Stimulated activated effector memory CD8-positive, alpha-beta T cell treated with anti-CD3 and anti-CD28 coated beads, Interleukin-12 subunit alpha, Interleukin-12 subunit beta, amount 100 ng/mL, for 72 hours (primary cell): ENCODE measurements around the gene POLR3GL.

Experiments
- ATAC-seq: fragments of 150-1000 bp; cut with Tn5 transposase; 2 replicates; pipeline ENCODE4 v1.10.0; 2021
- DNase-seq, 2 donors: peaks; one replicate each; pipeline ENCODE4 v3.0.0; 2021 to 2022; ENCODE audit warnings: low spot score in 2 of 2
- H3K27ac Mint-ChIP-seq: one replicate; pipeline ENCODE4 v1.8.0; 2022; ENCODE audit warnings: mild to moderate bottlenecking, mixed read lengths
- H3K36me3 Mint-ChIP-seq: one replicate; pipeline ENCODE4 v1.8.0; 2022; ENCODE audit warnings: mild to moderate bottlenecking, mixed read lengths
- H3K4me1 Mint-ChIP-seq: one replicate; pipeline ENCODE4 v1.8.0; 2022; ENCODE audit warnings: mixed read lengths
- H3K4me3 Mint-ChIP-seq: one replicate; pipeline ENCODE4 v1.8.0; 2022; ENCODE audit warnings: mild to moderate bottlenecking, mixed read lengths
- H3K9me3 Mint-ChIP-seq: one replicate; pipeline ENCODE4 v1.8.0; 2022; ENCODE audit warnings: mixed read lengths

The POLR3GL gene

DNA sequence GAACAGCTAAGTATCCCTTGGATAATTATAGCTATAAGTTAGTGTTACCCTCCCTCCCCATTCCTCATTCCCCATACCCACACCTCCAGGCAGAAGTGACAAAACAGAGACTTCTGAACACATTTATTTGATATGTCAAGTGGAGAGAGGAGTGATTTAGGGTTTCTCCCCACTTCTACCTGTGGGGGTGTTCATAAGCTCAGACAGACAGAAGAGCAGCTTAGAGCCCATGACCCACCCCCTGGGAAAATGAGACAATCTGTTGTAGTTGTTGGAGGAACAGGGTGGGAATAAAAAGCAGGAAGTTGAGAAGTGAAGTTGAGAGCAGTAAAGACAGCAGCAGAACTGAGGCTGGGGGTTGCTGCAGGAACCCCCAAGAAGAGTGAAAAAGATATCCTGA, 5.2 kb upstream of the POLR3GL start:
- H3K36me3 Mint-ChIP-seq, result peaks cover 18% of the 10 kb centered on the region
- DNase-seq, result no peak
- H3K27ac Mint-ChIP-seq, result no peak overlapping the region
- peaks cover 86% of the 10 kb centered on the region for H3K4me1 Mint-ChIP-seq
- ATAC-seq, result no peak
- peak overlapping the region; percentile 75 for H3K4me3 Mint-ChIP-seq
- no peaks in the 10 kb centered on the region for H3K9me3 Mint-ChIP-seq

DNA sequence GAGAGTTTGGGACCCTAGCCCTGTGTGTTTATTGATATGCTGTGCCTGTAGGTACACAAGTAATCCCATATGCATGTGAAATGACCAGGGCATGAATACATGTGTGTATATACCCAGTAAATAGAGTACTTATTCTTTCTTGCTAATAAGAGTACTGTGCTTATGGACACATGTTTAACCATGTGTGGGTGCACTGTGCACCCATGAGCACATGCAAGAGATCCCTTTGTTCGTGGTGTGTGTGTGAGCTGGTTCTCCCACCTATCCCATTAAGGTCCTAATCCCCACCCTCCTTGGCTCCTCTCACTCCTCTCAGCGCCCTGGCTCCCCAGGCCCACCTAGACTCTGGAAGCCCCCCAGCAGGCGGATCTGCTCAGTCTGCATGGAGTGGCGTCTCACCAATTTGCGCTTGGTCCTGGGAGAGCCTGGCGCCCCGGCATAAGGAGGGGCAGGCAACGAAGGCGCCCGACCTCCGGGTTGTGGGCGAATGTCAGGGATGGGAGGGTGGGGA, 4.5 kb upstream of the POLR3GL start:
- DNase-seq (no peak), ATAC-seq (no peak)
- Mint-ChIP-seq H3K36me3 (peaks cover 20% of the 10 kb centered on the region), H3K9me3 (no peaks in the 10 kb centered on the region), H3K4me1 (peaks cover 82% of the 10 kb centered on the region), H3K4me3 (peak overlapping the region; percentile 75), H3K27ac (peak overlapping the region; percentile 88)

DNA sequence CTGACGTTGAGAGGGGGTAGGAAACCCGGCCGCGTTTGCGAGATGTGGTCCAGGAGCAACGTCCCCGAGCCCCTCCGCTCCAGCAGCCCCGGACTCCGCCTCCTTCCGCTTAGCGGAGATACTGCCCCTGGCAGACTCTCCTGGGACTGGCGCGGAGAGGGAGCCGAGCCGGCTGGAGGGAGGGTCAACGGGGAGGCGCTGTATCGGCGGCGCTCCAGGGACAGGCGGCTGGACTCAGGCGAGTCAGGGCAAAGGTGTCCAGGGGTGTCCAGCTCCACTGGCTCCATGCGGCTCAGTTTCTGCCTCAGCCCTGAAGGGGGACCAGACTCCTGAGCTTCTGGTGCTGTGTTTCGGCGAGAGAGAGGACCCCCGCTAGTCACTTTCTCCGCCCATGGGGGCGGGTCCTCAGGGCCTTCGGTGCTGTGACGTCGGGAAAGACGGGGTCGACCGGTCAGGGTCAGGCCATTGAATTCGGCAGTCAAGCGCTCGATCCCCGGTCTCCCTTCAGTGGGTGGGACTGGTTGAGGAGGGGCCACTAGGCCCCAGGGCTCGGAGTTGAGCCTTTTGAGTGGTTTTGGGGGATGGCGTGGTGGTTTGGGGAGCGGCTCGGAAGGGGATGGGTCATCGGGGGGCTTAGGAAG, 3.9 kb upstream of the POLR3GL start:
- peaks cover 81% of the 10 kb centered on the region for H3K4me1 Mint-ChIP-seq
- H3K9me3 Mint-ChIP-seq, result no peaks in the 10 kb centered on the region
- peaks cover 20% of the 10 kb centered on the region for H3K36me3 Mint-ChIP-seq
- peak overlapping the region; percentile 88 for H3K27ac Mint-ChIP-seq
- ATAC-seq (no peak), DNase-seq (peak; percentile 27 to 78)
- H3K4me3 Mint-ChIP-seq, result peak overlapping the region; percentile 75

DNA sequence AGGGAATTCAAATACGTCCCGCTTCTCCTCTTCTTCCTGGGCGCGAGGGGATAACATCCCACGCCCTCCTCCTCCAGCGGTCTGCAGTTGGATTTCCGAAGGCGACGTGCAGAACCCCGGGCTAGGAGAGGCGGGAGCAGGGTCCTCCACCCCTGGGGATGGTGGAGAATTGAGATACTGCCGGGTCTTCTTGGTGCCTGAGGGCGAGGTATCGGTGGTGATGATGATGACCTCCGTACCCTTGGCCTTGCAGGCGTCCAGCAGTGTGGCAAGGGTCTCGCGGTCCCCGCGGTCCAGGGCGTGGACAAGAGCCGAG, 3.4 kb upstream of the POLR3GL start:
- H3K4me1 Mint-ChIP-seq, result peaks cover 76% of the 10 kb centered on the region
- H3K9me3 Mint-ChIP-seq, result no peaks in the 10 kb centered on the region
- H3K27ac Mint-ChIP-seq, result peak overlapping the region; percentile 88
- peaks cover 20% of the 10 kb centered on the region for H3K36me3 Mint-ChIP-seq
- no peak for ATAC-seq
- peak overlapping the region; percentile 75 for H3K4me3 Mint-ChIP-seq
- no peak for DNase-seq

DNA sequence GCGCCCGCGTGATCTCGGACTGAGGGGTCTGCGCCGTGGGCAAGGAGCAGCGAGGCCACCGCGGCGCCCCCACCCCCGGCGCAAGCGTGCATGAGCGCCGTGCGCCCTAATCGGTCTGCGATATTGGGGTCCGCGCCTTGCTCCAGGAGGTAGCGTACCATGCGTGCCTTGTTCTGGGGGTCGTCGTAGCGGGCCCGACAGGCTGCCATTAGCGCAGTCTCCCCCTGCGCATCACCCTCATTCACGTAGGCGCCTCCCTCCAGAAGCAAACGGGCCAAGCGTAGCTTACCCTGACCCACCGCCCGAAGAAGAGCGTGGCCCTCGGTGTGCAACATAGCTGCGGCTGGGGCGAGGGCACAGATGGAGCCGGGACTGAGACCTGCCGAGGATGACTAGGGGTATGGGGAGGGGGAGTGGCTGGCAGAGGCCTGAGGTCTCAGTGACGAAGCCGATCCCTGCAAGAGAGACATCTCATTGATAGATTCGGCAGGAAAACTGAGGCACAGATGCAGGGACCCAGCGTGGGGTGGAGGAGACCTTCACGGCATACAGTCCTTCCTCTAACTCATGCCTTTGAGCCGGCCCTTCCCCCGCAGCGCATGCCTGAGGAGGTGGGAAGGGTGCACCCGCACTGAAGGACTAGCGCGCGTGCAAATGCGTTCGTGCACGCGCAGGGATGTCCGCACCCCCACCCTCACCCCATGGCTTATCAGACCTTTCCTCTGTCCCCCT, 2.9 kb upstream of the POLR3GL start:
- no peaks in the 10 kb centered on the region for H3K9me3 Mint-ChIP-seq
- H3K4me3 Mint-ChIP-seq, result peak overlapping the region; percentile 75
- peaks cover 20% of the 10 kb centered on the region for H3K36me3 Mint-ChIP-seq
- H3K4me1 Mint-ChIP-seq, result peaks cover 71% of the 10 kb centered on the region
- ATAC-seq (peak; percentile 1), DNase-seq (peak; percentile 40 to 75)
- H3K27ac Mint-ChIP-seq, result peak overlapping the region; percentile 88

DNA sequence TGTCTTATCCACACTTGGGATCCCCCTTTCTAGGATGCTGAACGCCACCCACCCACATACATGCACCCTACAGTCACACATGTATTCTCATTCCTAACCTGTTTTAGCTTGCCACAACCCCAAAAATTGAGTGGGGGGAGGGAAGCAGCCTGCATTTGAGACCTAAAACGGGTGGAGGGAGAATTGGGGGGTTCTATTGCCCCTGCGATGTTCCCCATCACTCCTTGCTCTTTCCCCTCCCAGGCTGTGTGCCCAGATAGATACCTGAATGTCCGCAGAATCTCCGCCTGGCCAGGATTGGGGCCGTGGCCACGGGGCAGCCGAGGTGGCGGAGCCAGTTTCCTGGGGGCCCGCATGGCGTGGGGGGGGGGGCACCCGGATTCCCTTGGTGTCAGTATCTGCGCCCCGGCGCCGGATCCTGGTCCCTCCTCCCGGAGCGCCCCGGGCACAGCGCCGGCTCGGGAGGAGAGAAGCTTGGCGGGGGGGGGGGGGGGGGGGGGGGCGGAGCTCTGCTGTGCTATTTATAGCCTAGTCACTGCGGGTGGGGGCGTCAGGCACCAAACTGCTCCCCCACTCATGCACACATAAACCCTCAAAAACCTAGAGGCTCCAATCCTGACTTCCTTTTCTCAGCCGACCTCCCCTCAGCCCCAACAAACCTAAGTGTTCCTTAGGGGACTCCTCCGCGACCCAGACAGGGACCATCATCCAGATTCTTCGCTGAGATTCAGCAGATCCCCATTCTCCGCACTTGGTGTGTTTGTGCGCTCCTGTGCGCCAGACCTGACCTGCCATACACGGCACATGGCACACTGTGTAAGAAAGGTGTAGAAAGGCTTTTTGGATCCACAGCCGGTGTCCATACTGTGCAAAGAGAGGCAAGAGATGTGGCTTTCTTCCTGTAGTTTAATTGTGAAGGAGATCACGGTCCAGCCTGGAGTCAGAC, 2.1 kb upstream of the POLR3GL start:
- peaks cover 20% of the 10 kb centered on the region for H3K36me3 Mint-ChIP-seq
- DNase-seq (peak in 1 of 2 donors; percentile 73), ATAC-seq (no peak)
- peak overlapping the region; percentile 75 for H3K4me3 Mint-ChIP-seq
- peaks cover 64% of the 10 kb centered on the region for H3K4me1 Mint-ChIP-seq
- no peaks in the 10 kb centered on the region for H3K9me3 Mint-ChIP-seq
- H3K27ac Mint-ChIP-seq, result peak overlapping the region; percentile 88

DNA sequence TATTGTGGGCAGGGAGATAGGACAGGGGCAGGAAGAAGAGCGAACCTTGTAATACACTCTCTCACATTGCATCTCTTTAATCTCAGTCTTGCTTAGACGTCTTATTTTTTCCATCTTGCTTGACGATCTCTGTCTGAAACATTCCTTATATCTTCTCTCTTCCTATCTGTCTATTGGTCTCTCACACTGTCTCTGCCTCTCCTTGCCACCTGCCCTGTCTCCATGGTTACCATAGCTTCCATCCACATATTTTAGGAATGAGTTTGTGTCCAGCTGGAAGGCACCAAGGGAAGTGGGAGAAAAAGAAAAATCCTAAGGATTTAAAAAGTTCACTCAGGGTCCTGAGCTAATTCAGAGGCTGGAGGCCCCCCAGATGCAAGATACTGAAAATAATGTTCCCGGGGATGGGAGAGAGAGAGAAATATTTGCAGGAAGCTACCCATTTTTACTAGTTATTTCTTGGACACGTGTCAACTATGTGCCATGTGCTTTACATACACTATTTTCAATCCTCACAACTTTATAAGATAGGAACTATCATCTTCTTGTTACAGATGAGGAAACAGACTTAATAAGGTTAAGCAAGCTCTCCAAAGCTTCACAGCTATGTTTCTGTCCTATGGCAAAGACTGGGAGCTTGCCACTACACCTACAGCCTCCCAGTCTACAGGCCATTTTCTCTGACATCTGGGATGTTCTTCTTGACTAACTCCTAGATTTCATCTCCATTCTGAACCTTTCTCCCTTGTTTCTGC, 1.0 kb upstream of the POLR3GL start:
- DNase-seq (no peak), ATAC-seq (no peak)
- Mint-ChIP-seq H3K27ac (peak overlapping the region; percentile 88), H3K36me3 (peaks cover 20% of the 10 kb centered on the region), H3K9me3 (no peaks in the 10 kb centered on the region), H3K4me3 (peak overlapping the region; percentile 75), H3K4me1 (peaks cover 58% of the 10 kb centered on the region)

DNA sequence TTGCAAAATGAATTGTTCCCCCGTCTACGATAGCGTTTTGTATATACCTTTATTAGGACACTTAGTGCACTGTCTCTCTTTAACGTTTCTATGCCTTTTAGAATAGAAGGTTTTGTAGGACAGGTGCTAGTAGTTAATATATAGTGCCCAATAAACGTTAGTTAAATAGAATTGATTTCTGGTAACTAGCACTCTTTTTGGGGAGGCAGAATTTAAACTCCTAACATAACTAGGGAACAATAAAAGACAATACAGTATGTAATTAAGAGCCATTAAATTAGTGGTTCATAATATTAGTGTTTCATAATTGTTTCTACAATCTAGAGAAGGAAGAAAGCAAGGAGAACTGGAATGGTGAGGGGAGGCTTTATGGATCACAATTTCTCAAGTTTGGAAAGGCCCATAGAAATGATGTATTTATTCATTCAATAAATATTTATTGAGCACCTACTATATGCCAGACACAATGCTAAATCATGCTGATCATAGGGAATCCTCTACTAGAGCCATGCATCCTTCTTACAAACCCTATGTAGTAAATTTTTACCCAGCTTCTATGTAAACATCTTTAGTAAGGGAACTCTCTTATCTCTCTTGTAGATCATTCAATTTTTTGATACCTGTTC, 742 bp downstream of the POLR3GL start:
- H3K27ac Mint-ChIP-seq, result peak overlapping the region; percentile 88
- H3K9me3 Mint-ChIP-seq, result no peaks in the 10 kb centered on the region
- no peak for ATAC-seq
- H3K36me3 Mint-ChIP-seq, result peaks cover 25% of the 10 kb centered on the region
- peaks cover 43% of the 10 kb centered on the region for H3K4me1 Mint-ChIP-seq
- H3K4me3 Mint-ChIP-seq, result peak overlapping the region; percentile 75
- no peak for DNase-seq

DNA sequence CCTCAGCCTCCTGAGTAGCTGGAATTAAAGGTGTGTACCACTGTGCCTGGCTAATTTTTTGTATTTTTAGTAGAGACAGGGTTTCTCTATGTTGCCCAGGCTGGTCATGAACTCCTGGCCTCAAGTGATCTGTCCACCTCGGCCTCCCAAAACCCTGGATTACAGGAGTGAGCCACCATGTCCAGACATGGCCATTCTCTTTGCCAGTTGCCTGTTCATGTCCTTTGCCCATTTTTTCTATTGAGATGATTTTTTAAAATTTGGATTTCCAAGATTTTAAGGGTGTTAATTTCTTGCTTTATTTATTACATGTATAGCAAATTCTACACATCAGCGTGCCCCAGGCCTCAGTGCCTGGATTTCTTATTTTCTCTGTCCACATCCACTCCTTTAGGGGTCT, 2.8 kb downstream of the POLR3GL start:
- no peak for DNase-seq
- H3K4me1 Mint-ChIP-seq, result peaks cover 31% of the 10 kb centered on the region

DNA sequence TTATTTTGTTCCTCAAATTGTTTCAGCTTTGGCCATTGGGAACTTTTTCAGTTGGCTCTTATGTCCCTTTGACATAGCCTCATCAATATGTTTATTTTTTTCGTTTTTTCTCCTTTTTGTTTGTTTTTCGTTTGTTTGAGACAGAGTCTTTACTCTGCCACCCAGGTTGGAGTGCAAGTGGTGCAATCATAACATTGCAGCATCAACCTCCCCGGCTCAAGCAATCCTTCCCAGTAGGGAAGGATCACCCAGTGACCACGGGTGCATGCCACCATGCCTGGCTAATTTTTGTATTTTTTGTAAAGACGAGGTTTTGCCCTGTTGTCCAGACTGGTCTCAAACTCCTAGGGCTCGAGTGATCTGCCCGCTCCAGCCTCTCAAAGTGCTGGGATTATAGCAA, 8.1 kb downstream of the POLR3GL start:
- DNase-seq (no peak), ATAC-seq (no peak)
- Mint-ChIP-seq H3K4me1 (peaks cover 5% of the 10 kb centered on the region), H3K4me3 (no peak overlapping the region), H3K9me3 (no peaks in the 10 kb centered on the region), H3K27ac (peak overlapping the region; percentile 17), H3K36me3 (peaks cover 13% of the 10 kb centered on the region)

More for the DNA sequence above, 2.8 kb downstream of the POLR3GL start:
- ATAC-seq, result no peak
- H3K36me3 Mint-ChIP-seq, result peaks cover 17% of the 10 kb centered on the region
- H3K27ac Mint-ChIP-seq, result no peak overlapping the region
- no peaks in the 10 kb centered on the region for H3K9me3 Mint-ChIP-seq
- H3K4me3 Mint-ChIP-seq, result no peak overlapping the region

DNA sequence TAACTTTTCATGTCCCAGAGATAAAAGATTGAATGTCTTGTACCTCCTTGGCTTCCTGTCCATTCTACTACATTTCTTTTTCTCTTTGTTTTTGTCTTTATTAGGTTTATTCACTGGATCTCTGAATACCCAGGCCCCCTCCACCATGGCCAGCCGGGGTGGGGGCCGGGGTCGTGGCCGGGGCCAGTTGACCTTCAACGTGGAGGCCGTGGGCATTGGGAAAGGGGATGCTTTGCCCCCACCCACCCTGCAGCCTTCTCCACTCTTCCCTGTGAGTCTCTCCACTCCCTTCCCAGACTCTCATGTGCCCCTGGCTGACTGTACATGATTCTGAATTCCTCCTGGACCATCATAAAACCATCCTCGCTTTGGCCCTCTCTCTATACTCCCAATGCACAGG, 10.2 kb downstream of the POLR3GL start:
- H3K27ac Mint-ChIP-seq, result peak overlapping the region; percentile 21
- H3K4me1 Mint-ChIP-seq, result peaks cover 5% of the 10 kb centered on the region
- peaks cover 15% of the 10 kb centered on the region for H3K36me3 Mint-ChIP-seq
- H3K4me3 Mint-ChIP-seq, result no peak overlapping the region
- H3K9me3 Mint-ChIP-seq, result no peaks in the 10 kb centered on the region
- DNase-seq, result no peak
- no peak for ATAC-seq

DNA sequence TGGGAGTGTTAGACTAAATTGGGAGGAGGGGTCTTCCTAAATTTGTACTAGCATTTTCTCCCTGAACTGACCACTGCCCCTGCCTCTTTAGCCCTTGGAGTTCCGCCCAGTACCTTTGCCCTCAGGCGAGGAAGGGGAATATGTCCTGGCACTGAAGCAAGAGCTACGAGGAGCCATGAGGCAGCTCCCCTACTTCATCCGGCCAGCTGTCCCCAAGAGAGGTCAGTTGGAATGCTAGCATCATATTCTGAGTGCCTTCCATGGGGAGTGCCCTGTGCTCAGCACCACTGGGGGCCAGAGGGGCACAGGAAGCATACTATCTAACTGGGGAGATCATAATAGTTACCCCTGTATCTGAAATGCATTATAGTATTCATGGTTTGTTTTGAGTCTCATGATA, 10.7 kb downstream of the POLR3GL start:
- ATAC-seq, result no peak
- H3K36me3 Mint-ChIP-seq, result peaks cover 15% of the 10 kb centered on the region
- no peaks in the 10 kb centered on the region for H3K9me3 Mint-ChIP-seq
- no peak overlapping the region for H3K4me3 Mint-ChIP-seq
- no peak for DNase-seq
- H3K4me1 Mint-ChIP-seq, result peaks cover 5% of the 10 kb centered on the region
- peak overlapping the region; percentile 21 for H3K27ac Mint-ChIP-seq

DNA sequence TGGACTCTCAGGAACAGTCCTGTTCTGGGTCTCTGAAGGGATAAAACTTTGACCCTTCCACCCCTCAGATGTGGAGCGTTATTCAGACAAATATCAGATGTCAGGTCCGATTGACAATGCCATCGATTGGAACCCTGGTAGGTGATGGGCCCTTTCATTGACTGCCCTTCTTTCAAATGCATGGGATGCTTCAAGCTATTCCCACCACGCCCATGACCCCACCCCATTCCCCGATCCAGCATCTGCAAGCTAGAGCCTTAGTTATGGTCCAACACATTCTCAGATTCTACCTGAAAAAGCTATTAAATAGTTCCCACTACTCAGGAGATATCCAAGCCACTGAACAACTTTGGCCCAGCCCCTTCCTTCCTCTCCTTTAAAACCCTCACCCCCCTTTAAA, 12.5 kb downstream of the POLR3GL start:
- Mint-ChIP-seq H3K4me1 (peaks cover 9% of the 10 kb centered on the region), H3K27ac (no peak overlapping the region), H3K9me3 (no peaks in the 10 kb centered on the region), H3K4me3 (no peak overlapping the region), H3K36me3 (peaks cover 10% of the 10 kb centered on the region)
- ATAC-seq, result no peak
- no peak for DNase-seq
